HG03025 (cell line): ENCODE results near the gene ZNF280B.
"Not testable (repeated sequence)": the region's sequence is repeated elsewhere in the genome, so short reads cannot be mapped to it uniquely, and the experiment has no call there.

Source experiments
- ATAC-seq: cut with Tn5 transposase; IDR thresholded peaks from one replicate; pipeline ENCODE4 v1.9.1; 2021; ENCODE audit warnings: mild to moderate bottlenecking, moderate library complexity; ENCODE audit not compliant: unreplicated experiment, low FRiP score

Gene ZNF280B

GRCh38 chr22:22510833-22511232 is 2.3 kb upstream of the ZNF280B start:
- ATAC-seq: not testable (repeated sequence)

DNA sequence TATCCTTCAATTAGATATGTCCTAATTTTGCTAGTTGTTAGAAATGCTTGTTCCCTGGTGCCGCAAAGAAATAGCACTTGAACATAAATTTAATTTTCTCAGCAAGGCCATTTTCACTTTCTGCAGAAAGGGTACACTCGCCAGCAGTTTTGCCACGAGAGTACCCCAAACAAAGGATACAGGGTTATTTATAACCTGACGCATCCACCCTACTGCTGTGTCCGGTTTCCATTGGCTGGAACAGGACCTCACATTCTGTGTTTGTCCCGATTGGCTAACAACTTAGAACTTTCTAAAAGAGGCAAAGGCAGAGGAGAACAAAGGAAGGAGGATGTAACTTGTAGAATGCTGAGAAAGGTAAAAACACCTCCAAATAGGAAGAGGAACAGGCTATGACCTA is 1.4 kb upstream of the ZNF280B start:
- ATAC-seq: not testable (repeated sequence)

DNA sequence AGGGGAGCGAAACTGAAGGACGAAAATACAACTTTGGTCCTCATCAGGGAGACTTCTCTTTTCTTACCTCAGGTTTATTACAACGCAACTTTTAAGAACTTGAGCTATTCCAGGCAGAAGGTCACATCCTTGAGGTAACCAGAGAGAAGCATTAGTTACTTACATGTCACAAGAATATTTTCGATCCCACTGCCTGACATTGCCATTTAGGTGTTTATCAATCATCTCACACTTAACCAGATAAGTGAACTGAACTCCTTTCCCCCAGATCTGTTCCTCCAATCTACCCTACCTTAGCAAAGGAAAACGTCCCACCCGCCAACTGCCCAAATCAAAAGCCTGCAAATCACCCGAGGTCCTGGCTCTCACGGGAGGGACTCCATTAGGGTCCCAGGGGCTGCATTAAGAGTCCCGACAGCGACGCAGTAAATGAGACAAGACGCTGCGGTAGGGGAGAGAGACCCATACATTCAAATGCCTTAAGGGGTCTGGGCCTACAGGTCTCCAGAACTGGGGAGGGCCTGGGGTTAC is 734 bp downstream of the ZNF280B start:
- ATAC-seq: no peak

GRCh38 chr22:22506736-22507135 is 1.8 kb downstream of the ZNF280B start:
- no peak for ATAC-seq

GRCh38 chr22:22498267-22498666 is 10.3 kb downstream of the ZNF280B start:
- ATAC-seq: no peak

DNA sequence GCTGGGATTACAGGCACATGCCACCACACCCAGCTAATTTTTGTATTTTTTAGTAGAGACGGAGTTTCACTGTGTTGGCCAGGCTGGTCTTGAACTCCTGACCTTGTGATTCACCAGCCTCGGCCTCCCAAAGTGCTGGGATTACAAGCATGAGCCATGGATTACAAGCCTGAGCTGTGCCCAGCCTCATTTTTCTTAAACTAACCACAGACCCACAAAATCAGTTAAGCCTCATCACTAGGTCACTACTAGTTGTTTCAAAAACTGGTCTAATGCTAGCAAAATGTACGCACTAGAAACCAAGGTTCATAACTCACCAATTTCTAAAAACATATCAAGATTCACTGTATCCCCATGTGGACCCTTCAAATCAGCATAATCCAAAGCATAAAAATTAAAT is 17.0 kb downstream of the ZNF280B start:
- ATAC-seq: not testable (repeated sequence)

GRCh38 chr22:22488736-22489135 is 19.8 kb downstream of the ZNF280B start:
- ATAC-seq: no peak

GRCh38 chr22:22487869-22488597 is 20.5 kb downstream of the ZNF280B start:
- ATAC-seq: no peak

DNA sequence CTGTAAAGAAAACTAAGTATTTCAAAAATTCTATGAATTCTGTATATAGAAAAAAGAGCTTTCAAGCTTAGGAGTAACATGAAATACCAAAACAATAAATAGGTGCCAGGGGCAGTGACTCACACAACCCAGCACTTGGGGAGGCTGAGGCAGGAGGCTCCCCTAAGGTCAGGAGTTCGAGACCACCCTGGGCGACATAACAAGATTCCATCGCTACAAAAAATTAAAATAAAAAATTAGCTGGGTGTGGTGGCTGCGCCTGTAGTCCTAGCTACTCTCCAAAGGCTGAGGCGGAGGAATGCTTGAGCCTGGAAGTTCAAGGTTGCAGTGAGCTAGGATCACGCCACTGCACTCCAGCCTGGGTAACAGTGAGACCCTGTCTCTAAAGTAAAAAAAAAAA is 21.5 kb downstream of the ZNF280B start:
- no peak for ATAC-seq

- ATAC-seq: no peak
These were observed 22.2 kb downstream of the ZNF280B start for GRCh38 chr22:22486132-22486899.

- no peak for ATAC-seq
These were observed 23.0 kb downstream of the ZNF280B start for GRCh38 chr22:22485524-22485923.

DNA sequence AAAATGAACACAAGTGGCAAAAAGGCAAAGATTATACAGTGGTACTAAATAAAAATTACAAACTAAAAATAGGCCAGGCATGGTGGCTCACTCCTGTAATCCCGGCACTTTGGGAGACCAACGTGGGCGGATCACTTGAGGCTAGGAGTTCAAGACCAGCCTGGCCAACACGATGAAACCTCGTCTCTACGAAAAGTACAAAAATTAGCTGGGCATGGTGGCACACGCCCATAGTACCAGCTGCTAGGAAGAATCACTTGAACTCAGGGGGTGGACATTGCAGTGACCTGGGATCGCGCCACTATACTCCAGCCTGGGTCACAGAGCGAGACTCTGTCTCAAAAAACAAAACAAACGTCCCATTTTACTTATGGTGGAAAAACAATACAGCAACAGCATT is 24.5 kb downstream of the ZNF280B start:
- ATAC-seq: no peak

- no peak for ATAC-seq
These were observed 27.6 kb downstream of the ZNF280B start for GRCh38 chr22:22480940-22481339.

GRCh38 chr22:22479999-22480532 is 28.5 kb downstream of the ZNF280B start:
- no peak for ATAC-seq

- ATAC-seq: no peak
These were observed 29.4 kb downstream of the ZNF280B start for GRCh38 chr22:22479116-22479515.

- ATAC-seq: no peak
These were observed 30.1 kb downstream of the ZNF280B start for GRCh38 chr22:22478470-22478869.

- ATAC-seq: no peak
These were observed 33.8 kb downstream of the ZNF280B start for GRCh38 chr22:22474733-22475132.

GRCh38 chr22:22471104-22471503 is 37.4 kb downstream of the ZNF280B start:
- not testable (repeated sequence) for ATAC-seq

DNA sequence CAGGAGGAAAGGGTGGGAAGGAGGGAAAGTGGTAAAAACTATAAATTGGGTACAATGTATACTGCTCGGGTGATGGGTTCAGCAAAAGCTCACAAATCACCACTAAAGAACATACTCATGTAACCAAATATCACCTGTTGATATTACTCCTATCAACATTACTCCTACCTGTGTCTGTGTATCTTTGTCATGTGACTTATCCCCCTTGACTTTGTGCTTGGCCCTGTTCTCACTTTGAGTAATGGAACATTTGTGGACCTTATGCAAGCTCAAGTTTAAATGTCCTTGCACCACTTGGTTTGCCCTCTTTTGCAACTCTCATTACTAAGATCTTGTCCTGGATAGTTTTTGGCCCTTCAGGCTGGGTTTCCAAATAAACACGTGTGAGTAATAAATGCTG is 39.0 kb downstream of the ZNF280B start:
- ATAC-seq: no peak

DNA sequence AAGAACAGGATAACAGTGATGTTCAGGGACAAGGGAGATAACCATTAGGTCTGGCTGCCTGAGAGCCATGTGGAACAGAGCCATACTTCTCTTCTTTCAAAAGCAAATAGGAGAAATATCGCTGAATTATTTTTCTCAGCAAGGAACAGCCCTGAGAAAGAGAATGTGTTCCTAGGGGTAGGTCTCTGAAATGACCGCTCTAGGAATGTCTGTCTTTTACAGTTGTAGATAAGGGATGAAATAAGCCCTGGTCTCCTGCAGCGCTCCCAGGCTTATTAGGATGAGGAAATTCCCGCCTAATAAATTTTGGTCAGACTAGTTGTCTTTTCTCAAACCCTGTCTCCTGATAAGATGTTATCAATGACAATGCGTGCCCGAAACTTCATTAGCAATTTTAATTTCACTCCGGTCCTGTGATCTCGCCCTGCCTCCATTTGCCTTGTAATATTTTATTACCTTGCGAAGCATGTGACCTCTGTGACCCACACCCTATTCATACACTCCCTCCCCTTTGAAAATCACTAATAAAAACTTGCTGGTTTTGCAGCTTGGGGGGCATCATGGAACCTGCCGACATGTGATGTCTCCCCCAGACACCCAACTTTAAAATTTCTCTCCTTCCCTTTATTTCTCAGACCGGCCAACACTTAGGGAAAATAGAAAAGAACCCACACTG is 39.6 kb downstream of the ZNF280B start:
- not testable (repeated sequence) for ATAC-seq

DNA sequence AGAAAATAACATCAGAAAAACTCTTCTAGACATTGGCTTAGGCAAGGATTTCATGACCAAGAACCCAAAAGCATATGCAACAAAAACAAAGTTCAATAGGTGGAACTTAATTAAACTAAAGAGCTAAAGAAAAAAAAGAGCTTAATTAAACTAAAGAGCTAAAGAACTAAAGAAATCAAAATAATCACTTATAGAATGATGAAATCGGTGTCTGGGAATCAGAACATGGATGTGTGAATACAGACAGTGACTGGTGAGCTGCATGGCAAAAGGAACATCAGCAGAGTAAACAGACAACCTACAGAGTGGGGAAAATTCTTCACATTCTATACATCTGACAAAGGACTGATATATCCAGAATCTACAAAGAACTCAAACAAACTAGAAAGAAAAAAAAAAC is 41.4 kb downstream of the ZNF280B start:
- ATAC-seq: no peak
